Neural crest cell (in vitro differentiated cells): ENCODE measurements around the gene ATP6V0C. TPM values are rescaled to one million over a fixed set of nuclear protein-coding genes. Genes with fewer than 3 reads are reported as not detected.

ENCODE experiments used
- DNase-seq: peaks from one replicate; pipeline ENCODE4 v3.0.0; 2021; ENCODE audit warnings: low read depth, mixed read lengths, low spot score
- H3K27ac Mint-ChIP-seq: one replicate; pipeline ENCODE4 v1.8.0; 2021; ENCODE audit warnings: mild to moderate bottlenecking, mixed read lengths; ENCODE audit not compliant: unreplicated experiment
- H3K27me3 Mint-ChIP-seq: 2 replicates; pipeline ENCODE4 v1.8.0; 2021; ENCODE audit warnings: low read depth, mild to moderate bottlenecking, mixed read lengths
- H3K36me3 Mint-ChIP-seq: 2 replicates; pipeline ENCODE4 v1.8.0; 2021; ENCODE audit warnings: low read depth, mild to moderate bottlenecking, mixed read lengths
- H3K4me1 Mint-ChIP-seq: 2 replicates; pipeline ENCODE4 v1.8.0; 2021; ENCODE audit warnings: mixed read lengths
- H3K4me3 Mint-ChIP-seq: one replicate; pipeline ENCODE4 v1.8.0; 2021; ENCODE audit warnings: mild to moderate bottlenecking, mixed read lengths
- H3K9me3 Mint-ChIP-seq: 2 replicates; pipeline ENCODE4 v1.8.0; 2021; ENCODE audit warnings: mixed read lengths
- CTCF ChIP-seq: fragments of 200-600 bp; sonication (generic); conservative IDR thresholded peaks from 2 replicates; pipeline ENCODE4 v1.5.0; 2021; ENCODE audit warnings: antibody characterized with exemption, mild to moderate bottlenecking
- total RNA-seq: library from RNA; stranded (reverse); gene quantifications from 2 replicates; pipeline ENCODE4 v1.2.1, GENCODE V29; 2021

The ATP6V0C gene
- total RNA-seq, 1 donor from 2014 or later: 154 TPM

GRCh38 chr16:2507665-2508064 lies 6.1 kb upstream of the ATP6V0C start:
- Mint-ChIP-seq H3K27me3 (no peaks in the 10 kb centered on the region), H3K36me3 (no peaks in the 10 kb centered on the region), H3K9me3 (no peaks in the 10 kb centered on the region), H3K27ac (no peak overlapping the region), H3K4me3 (no peak overlapping the region), H3K4me1 (peaks cover 11% of the 10 kb centered on the region)
- DNase-seq: no peak
- no peak for TF ChIP-seq CTCF

- no peak overlapping the region for H3K4me3 Mint-ChIP-seq
- peaks cover 18% of the 10 kb centered on the region for H3K4me1 Mint-ChIP-seq
- TF ChIP-seq CTCF: no peak
- H3K27me3 Mint-ChIP-seq: no peaks in the 10 kb centered on the region
- H3K36me3 Mint-ChIP-seq: no peaks in the 10 kb centered on the region
- no peaks in the 10 kb centered on the region for H3K9me3 Mint-ChIP-seq
- no peak for DNase-seq
- H3K27ac Mint-ChIP-seq: no peak overlapping the region
Measured at GRCh38 chr16:2508722-2509400, 4.9 kb upstream of the ATP6V0C start.

- Mint-ChIP-seq H3K4me3 (peak overlapping the region; percentile 91), H3K4me1 (peaks cover 35% of the 10 kb centered on the region), H3K27me3 (no peaks in the 10 kb centered on the region), H3K9me3 (no peaks in the 10 kb centered on the region), H3K27ac (no peak overlapping the region), H3K36me3 (no peaks in the 10 kb centered on the region)
- no peak for DNase-seq
- TF ChIP-seq CTCF: no peak
Measured at GRCh38 chr16:2511128-2511800, 2.5 kb upstream of the ATP6V0C start.

- Mint-ChIP-seq H3K27me3 (no peaks in the 10 kb centered on the region), H3K36me3 (no peaks in the 10 kb centered on the region), H3K27ac (peak overlapping the region; percentile 62), H3K4me3 (peak overlapping the region; percentile 91), H3K4me1 (peaks cover 44% of the 10 kb centered on the region), H3K9me3 (no peaks in the 10 kb centered on the region)
- DNase-seq: no peak
- TF ChIP-seq CTCF: no peak
Measured at GRCh38 chr16:2511996-2512734, 1.6 kb upstream of the ATP6V0C start.

- peak overlapping the region; percentile 98 for H3K27ac Mint-ChIP-seq
- H3K36me3 Mint-ChIP-seq: no peaks in the 10 kb centered on the region
- no peaks in the 10 kb centered on the region for H3K27me3 Mint-ChIP-seq
Measured at GRCh38 chr16:2512735-2513404, 882 bp upstream of the ATP6V0C start.

More at GRCh38 chr16:2512735-2513404, 882 bp upstream of the ATP6V0C start:
- TF ChIP-seq CTCF: peak; percentile 31
- peaks cover 48% of the 10 kb centered on the region for H3K4me1 Mint-ChIP-seq
- peak overlapping the region; percentile 91 for H3K4me3 Mint-ChIP-seq
- H3K9me3 Mint-ChIP-seq: no peaks in the 10 kb centered on the region
- no peak for DNase-seq
